HUES48 (cell line): ENCODE measurements around the gene LPAR5.

Experiments
- H3K27ac ChIP-seq: one replicate; pipeline ENCODE4 v1.7.0; 2013; ENCODE audit warnings: low read depth, low read length, inconsistent platforms
- H3K27me3 ChIP-seq: 2 replicates; pipeline ENCODE4 v1.6.1; 2013; ENCODE audit warnings: mild to moderate bottlenecking, low read length; ENCODE audit not compliant: control insufficient read depth, insufficient read depth
- H3K36me3 ChIP-seq: 2 replicates; pipeline ENCODE4 v1.6.1; 2013; ENCODE audit warnings: low read length; ENCODE audit not compliant: control insufficient read depth, insufficient read depth
- H3K4me1 ChIP-seq: 2 replicates; pipeline ENCODE4 v1.6.1; 2013; ENCODE audit warnings: mild to moderate bottlenecking, low read length; ENCODE audit not compliant: control insufficient read depth, insufficient read depth
- H3K4me3 ChIP-seq: 2 replicates; pipeline ENCODE4 v1.5.1; 2013; ENCODE audit warnings: mild to moderate bottlenecking, low read depth, low read length
- H3K9ac ChIP-seq: 2 replicates; pipeline ENCODE4 v1.6.1; 2013; ENCODE audit warnings: mild to moderate bottlenecking, low read depth, low read length, moderate library complexity
- H3K9me3 ChIP-seq: 2 replicates; pipeline ENCODE4 v1.6.1; 2013; ENCODE audit warnings: low read length; ENCODE audit not compliant: control insufficient read depth, insufficient read depth

Gene LPAR5

GRCh38 chr12:6652391-6652790, 16.6 kb upstream of the LPAR5 start:
- Histone ChIP-seq H3K27me3 (no peaks in the 10 kb centered on the region), H3K4me3 (no peak overlapping the region)

GRCh38 chr12:6650832-6651231, 15.1 kb upstream of the LPAR5 start:
- no peaks in the 10 kb centered on the region for H3K9me3 ChIP-seq
- no peak overlapping the region for H3K27ac ChIP-seq
- H3K4me1 ChIP-seq, result no peaks in the 10 kb centered on the region
- peaks cover 40% of the 10 kb centered on the region for H3K36me3 ChIP-seq
- peaks cover 6% of the 10 kb centered on the region; the same call in 1 of the 2 replicates for H3K27me3 ChIP-seq
- H3K4me3 ChIP-seq, result no peak overlapping the region
- no peak overlapping the region for H3K9ac ChIP-seq

More at GRCh38 chr12:6652391-6652790, 16.6 kb upstream of the LPAR5 start:
- H3K9me3 ChIP-seq, result no peaks in the 10 kb centered on the region
- no peak overlapping the region for H3K27ac ChIP-seq
- peaks cover 49% of the 10 kb centered on the region for H3K36me3 ChIP-seq
- no peaks in the 10 kb centered on the region for H3K4me1 ChIP-seq
- no peak overlapping the region for H3K9ac ChIP-seq

- Histone ChIP-seq H3K9me3 (no peaks in the 10 kb centered on the region), H3K4me1 (peaks cover 9% of the 10 kb centered on the region), H3K4me3 (peak within 1 kb of the TSS; percentile 75), H3K36me3 (peaks cover 21% of the 10 kb centered on the region), H3K27me3 (peaks cover 7% of the 10 kb centered on the region; the same call in 1 of the 2 replicates), H3K9ac (no peak within 1 kb of the TSS; the same call in 1 of the 2 replicates), H3K27ac (peak within 1 kb of the TSS; percentile 37)
Observed at GRCh38 chr12:6647083-6647604, 11.4 kb upstream of the LPAR5 start, which contains the start of gene ACRBP. Gene ACRBP, minus strand, starts transcription at chr12:6647432. Its CDS starts 66 bp downstream, at chr12:6647366.

GRCh38 chr12:6646276-6647082, 10.7 kb upstream of the LPAR5 start:
- Histone ChIP-seq H3K9me3 (no peaks in the 10 kb centered on the region), H3K36me3 (peaks cover 17% of the 10 kb centered on the region), H3K4me1 (peaks cover 9% of the 10 kb centered on the region), H3K9ac (no peak overlapping the region), H3K4me3 (peak overlapping the region; percentile 75), H3K27ac (no peak overlapping the region), H3K27me3 (peaks cover 12% of the 10 kb centered on the region; the same call in 1 of the 2 replicates)

GRCh38 chr12:6644903-6645302, 9.1 kb upstream of the LPAR5 start:
- Histone ChIP-seq H3K36me3 (0 out of 2 replicates have a peak, but pooled peaks cover 2% of the 10 kb centered on the region), H3K4me1 (peaks cover 9% of the 10 kb centered on the region), H3K4me3 (no peak overlapping the region), H3K27ac (no peak overlapping the region), H3K9me3 (no peaks in the 10 kb centered on the region), H3K27me3 (peaks cover 16% of the 10 kb centered on the region; the same call in 1 of the 2 replicates), H3K9ac (no peak overlapping the region)

- H3K9ac ChIP-seq, result no peak overlapping the region
- peaks cover 9% of the 10 kb centered on the region for H3K4me1 ChIP-seq
- no peaks in the 10 kb centered on the region for H3K9me3 ChIP-seq
- peaks cover 16% of the 10 kb centered on the region; the same call in 1 of the 2 replicates for H3K27me3 ChIP-seq
- no peak overlapping the region for H3K27ac ChIP-seq
- H3K36me3 ChIP-seq, result 0 out of 2 replicates have a peak, but pooled peaks cover 2% of the 10 kb centered on the region
- no peak overlapping the region for H3K4me3 ChIP-seq
Observed at GRCh38 chr12:6644257-6644596, 8.5 kb upstream of the LPAR5 start.

GRCh38 chr12:6643569-6644256, 8.0 kb upstream of the LPAR5 start:
- H3K4me3 ChIP-seq, result no peak overlapping the region
- 0 out of 2 replicates have a peak, but pooled peaks cover 2% of the 10 kb centered on the region for H3K36me3 ChIP-seq
- H3K9ac ChIP-seq, result no peak overlapping the region
- H3K27ac ChIP-seq, result no peak overlapping the region
- peaks cover 16% of the 10 kb centered on the region; the same call in 1 of the 2 replicates for H3K27me3 ChIP-seq
- H3K9me3 ChIP-seq, result no peaks in the 10 kb centered on the region
- H3K4me1 ChIP-seq, result peaks cover 9% of the 10 kb centered on the region

- Histone ChIP-seq H3K36me3 (no peaks in the 10 kb centered on the region), H3K9ac (no peak overlapping the region), H3K4me3 (no peak overlapping the region), H3K4me1 (peaks cover 9% of the 10 kb centered on the region), H3K9me3 (no peaks in the 10 kb centered on the region), H3K27me3 (0 out of 2 replicates have a peak, but pooled peaks cover 10% of the 10 kb centered on the region), H3K27ac (no peak overlapping the region)
Observed at GRCh38 chr12:6641131-6641530, 5.4 kb upstream of the LPAR5 start.

GRCh38 chr12:6640497-6640896, 4.7 kb upstream of the LPAR5 start:
- peaks cover 12% of the 10 kb centered on the region for H3K4me1 ChIP-seq

GRCh38 chr12:6639151-6639801, 3.5 kb upstream of the LPAR5 start:
- Histone ChIP-seq H3K4me1 (peaks cover 3% of the 10 kb centered on the region; the same call in 1 of the 2 replicates), H3K4me3 (no peak overlapping the region), H3K36me3 (no peaks in the 10 kb centered on the region), H3K27ac (no peak overlapping the region), H3K9ac (no peak overlapping the region), H3K9me3 (no peaks in the 10 kb centered on the region), H3K27me3 (0 out of 2 replicates have a peak, but pooled peaks cover 10% of the 10 kb centered on the region)

More at GRCh38 chr12:6640497-6640896, 4.7 kb upstream of the LPAR5 start:
- Histone ChIP-seq H3K9me3 (no peaks in the 10 kb centered on the region), H3K4me3 (no peak overlapping the region), H3K9ac (no peak overlapping the region), H3K27ac (no peak overlapping the region), H3K27me3 (0 out of 2 replicates have a peak, but pooled peaks cover 10% of the 10 kb centered on the region), H3K36me3 (no peaks in the 10 kb centered on the region)
